Upper lobe of left lung (tissue), 6 donors: ENCODE measurements around the gene LAMC1. TPM values are rescaled to one million over a fixed set of nuclear protein-coding genes. Genes with fewer than 3 reads are reported as not detected.
A peak's percentile ranks its signal among the peaks of the same experiment; 100 is the strongest.

Experiments
- ATAC-seq, 2 donors: fragments of 200-7000 bp; cut with Tn5 transposase; one replicate each; pipeline ENCODE4 v1.9.1; 2022; ENCODE audit warnings: mild to moderate bottlenecking in 2 of 2, moderate library complexity in 2 of 2; ENCODE audit not compliant: low FRiP score in 2 of 2
- DNase-seq, 2 donors: peaks; one replicate each; pipeline ENCODE4 v3.0.0-alpha.2; 2019 to 2020
- H3K27ac ChIP-seq, 4 donors: fragments of 200-600 bp; sonication (generic); one replicate each; pipeline ENCODE4 v1.5.1; 2016 to 2019
- H3K27me3 ChIP-seq, 4 donors: fragments of 200-600 bp; sonication (generic); one replicate each; pipeline ENCODE4 v1.5.1; 2017 to 2019
- H3K36me3 ChIP-seq, 4 donors: fragments of 200-600 bp; sonication (generic); one replicate each; pipeline ENCODE4 v1.5.1; 2016 to 2019
- H3K4me1 ChIP-seq, 4 donors: fragments of 200-600 bp; sonication (generic); one replicate each; pipeline ENCODE4 v1.5.1; 2018 to 2019
- H3K4me3 ChIP-seq, 4 donors: fragments of 200-600 bp; sonication (generic); one replicate each; pipeline ENCODE4 v1.5.1; 2017 to 2019; ENCODE audit warnings: mild to moderate bottlenecking in 2 of 4, moderate library complexity in 1 of 4
- H3K9me3 ChIP-seq, 4 donors: fragments of 200-600 bp; sonication (generic); one replicate each; pipeline ENCODE4 v1.5.1; 2018 to 2019
- CTCF ChIP-seq, 6 experiments: fragments of 450-650 bp in 4 of 6; fragments of 200-600 bp in 2 of 6; sonication (generic) in 2 of 6; IDR thresholded peaks; one replicate each; pipeline ENCODE4 v1.5.1; 2016 to 2019; ENCODE audit warnings: antibody characterized with exemption in 6 of 6
- EP300 ChIP-seq, 4 donors: sonication (generic); formaldehyde crosslinking; IDR thresholded peaks; one replicate each; pipeline ENCODE4 v1.5.1; 2017; ENCODE audit warnings: antibody characterized with exemption in 4 of 4, control low read depth in 2 of 4
- POLR2A ChIP-seq, 4 donors: fragments of 450-650 bp; IDR thresholded peaks; one replicate each; pipeline ENCODE4 v1.5.1; 2016 to 2017; ENCODE audit warnings: antibody characterized with exemption in 4 of 4, mild to moderate bottlenecking in 2 of 4
- POLR2AphosphoS5 ChIP-seq, 2 donors: sonication (generic); formaldehyde crosslinking; IDR thresholded peaks; one replicate each; pipeline ENCODE4 v1.5.1; 2017; ENCODE audit warnings: antibody characterized with exemption in 2 of 2
- WGBS, 2 donors: methylation state at CpG; one replicate each; pipeline ENCODE4 v1.1.5; 2017 to 2018; 5-methylcytosine and 5-hydroxymethylcytosine counted together
- total RNA-seq, 6 donors: library from RNA; depleted of rRNA in 4 of 6; stranded (reverse); fragments of >200 nt in 4 of 6; gene quantifications; one replicate each; pipeline versions ENCODE4 v1.1.0 to v1.2.1, GENCODE V29; 2016 to 2021
- donor health status: DM: no; HTN: no; CAD: no; lungs with moderate emphysema.
- donor health status: DM: no; HTN: yes; CAD: no; lungs with severe emphysema.

Gene LAMC1
- total RNA-seq, 6 donors from 2014 or later, result 92.0 to 232 (median 134) TPM

- WGBS, 2 donors, result 49 to 78% methylated on average over 5 of the region's 5 CpGs
- peaks cover 3 to 27% (median 13%) of the 10 kb centered on the region in 4 donors for H3K4me1 ChIP-seq
- H3K27me3 ChIP-seq, result no peaks in the 10 kb centered on the region
- peaks cover 13 to 92% (median 31%) of the 10 kb centered on the region in 4 donors for H3K36me3 ChIP-seq
- H3K4me3 ChIP-seq, result no peak overlapping the region
- DNase-seq (peak in 1 of 2 donors; percentile 32), ATAC-seq (peak in 1 of 2 donors; percentile 35)
- peak overlapping the region in 3 of 4 donors; percentile 13 to 50 (median 35) for H3K27ac ChIP-seq
- H3K9me3 ChIP-seq, result no peaks in the 10 kb centered on the region
- TF ChIP-seq POLR2A (IDR thresholded peaks at IDR 0.05) (no peak), EP300 (IDR thresholded peaks at IDR 0.05) (no peak), CTCF (IDR thresholded peaks at IDR 0.05) (no peak), POLR2AphosphoS5 (IDR thresholded peaks at IDR 0.05) (no peak)
Observed at GRCh38 chr1:183125279-183125999, 102.2 kb downstream of the LAMC1 start.

- Histone ChIP-seq H3K36me3 (peaks cover 13 to 91% (median 34%) of the 10 kb centered on the region in 4 donors), H3K4me1 (peaks cover 3 to 27% (median 13%) of the 10 kb centered on the region in 4 donors), H3K4me3 (no peak overlapping the region), H3K9me3 (no peaks in the 10 kb centered on the region), H3K27ac (peak overlapping the region in 2 of 4 donors; percentile 35 to 50), H3K27me3 (no peaks in the 10 kb centered on the region)
- DNase-seq (peak; percentile 26 to 46), ATAC-seq (peak in 1 of 2 donors; percentile 43)
- 68 to 81% methylated on average over 4 to 5 of the region's 5 CpGs for WGBS, 2 donors
- no peak for TF ChIP-seq CTCF (IDR thresholded peaks at IDR 0.05)
- no peak for TF ChIP-seq POLR2AphosphoS5 (IDR thresholded peaks at IDR 0.05)
- TF ChIP-seq POLR2A (IDR thresholded peaks at IDR 0.05), result no peak
- no peak for TF ChIP-seq EP300 (IDR thresholded peaks at IDR 0.05)
Observed at GRCh38 chr1:183126000-183126366, 102.8 kb downstream of the LAMC1 start.

- WGBS, 2 donors, result 41 to 81% methylated on average over 1 of the region's 1 CpG
- no peaks in the 10 kb centered on the region for H3K9me3 ChIP-seq
- peak in 1 of 2 donors; percentile 60 for ATAC-seq
- TF ChIP-seq EP300 (IDR thresholded peaks at IDR 0.05) (no peak), POLR2AphosphoS5 (IDR thresholded peaks at IDR 0.05) (no peak), POLR2A (IDR thresholded peaks at IDR 0.05) (no peak), CTCF (IDR thresholded peaks at IDR 0.05) (no peak)
- peaks cover 3 to 27% (median 13%) of the 10 kb centered on the region in 4 donors for H3K4me1 ChIP-seq
- no peaks in the 10 kb centered on the region for H3K27me3 ChIP-seq
- peaks cover 13 to 86% (median 32%) of the 10 kb centered on the region in 4 donors for H3K36me3 ChIP-seq
- no peak overlapping the region for H3K27ac ChIP-seq
- no peak for DNase-seq
- no peak overlapping the region for H3K4me3 ChIP-seq
Observed at GRCh38 chr1:183126528-183126927, 103.3 kb downstream of the LAMC1 start.

GRCh38 chr1:183129921-183130690, 106.9 kb downstream of the LAMC1 start:
- no peak for TF ChIP-seq EP300 (IDR thresholded peaks at IDR 0.05)
- peak in 1 of 2 donors; percentile 17 for TF ChIP-seq POLR2AphosphoS5 (IDR thresholded peaks at IDR 0.05)
- TF ChIP-seq POLR2A (IDR thresholded peaks at IDR 0.05), result no peak
- no peak for TF ChIP-seq CTCF (IDR thresholded peaks at IDR 0.05)
- H3K9me3 ChIP-seq, result no peaks in the 10 kb centered on the region
- peaks cover 3 to 17% (median 10%) of the 10 kb centered on the region in 4 donors for H3K4me1 ChIP-seq
- no peak for DNase-seq
- 85 to 88% methylated on average over 15 of the region's 15 CpGs for WGBS, 2 donors
- H3K27ac ChIP-seq, result peak overlapping the region in 1 of 4 donors; percentile 20
- H3K27me3 ChIP-seq, result no peaks in the 10 kb centered on the region
- peaks cover 19 to 81% (median 36%) of the 10 kb centered on the region in 4 donors for H3K36me3 ChIP-seq
- no peak overlapping the region for H3K4me3 ChIP-seq
- ATAC-seq, result peak in 1 of 2 donors; percentile 20
